SHP77 (cell line): ENCODE results near the gene OR14J1.
"Not testable (repeated sequence)": the region's sequence is repeated elsewhere in the genome, so short reads cannot be mapped to it uniquely, and the experiment has no call there.

Experiments
- DNase-seq, 2 experiments: peaks; one replicate each; lab custom pipeline; 2025; lab: John Stamatoyannopoulos, UW

OR14J1 gene

GRCh38 chr6:29301316-29301715 lies at the start of gene OR14J1:
Gene OR14J1 (plus strand): TSS chr6:29301701. CDS start chr6:29306690, 4,989 bp downstream.
- DNase-seq, result no peak

- DNase-seq, result no peak
These were observed 49.8 kb upstream of the OR14J1 start for GRCh38 chr6:29251736-29252135.

- no peak for DNase-seq
These were observed 46.0 kb upstream of the OR14J1 start for GRCh38 chr6:29255530-29255929.

GRCh38 chr6:29259721-29260120 lies 41.8 kb upstream of the OR14J1 start:
- DNase-seq, result no peak

- no peak for DNase-seq
These were observed 38.5 kb upstream of the OR14J1 start for GRCh38 chr6:29263001-29263400.

GRCh38 chr6:29294499-29294914 lies 7.0 kb upstream of the OR14J1 start:
- DNase-seq, result no peak

GRCh38 chr6:29295181-29295585 lies 6.3 kb upstream of the OR14J1 start:
- no peak for DNase-seq

GRCh38 chr6:29295623-29296022 lies 5.9 kb upstream of the OR14J1 start:
- DNase-seq, result no peak

GRCh38 chr6:29319931-29320330 lies 18.4 kb downstream of the OR14J1 start:
- DNase-seq, result no peak

- DNase-seq, result not testable (repeated sequence)
These were observed 21.8 kb downstream of the OR14J1 start for GRCh38 chr6:29323332-29323731.

- no peak for DNase-seq
These were observed 24.3 kb downstream of the OR14J1 start for GRCh38 chr6:29325777-29326176.

- DNase-seq, result no peak
These were observed 31.2 kb downstream of the OR14J1 start for GRCh38 chr6:29332676-29333075.

GRCh38 chr6:29336269-29336668 lies 34.8 kb downstream of the OR14J1 start:
- DNase-seq, result no peak

- DNase-seq, result no peak
These were observed 43.9 kb downstream of the OR14J1 start for GRCh38 chr6:29345380-29345779.

GRCh38 chr6:29349348-29349747 lies 47.8 kb downstream of the OR14J1 start:
- DNase-seq, result not testable (repeated sequence)

- DNase-seq, result no peak
These were observed 53.5 kb downstream of the OR14J1 start for GRCh38 chr6:29354980-29355379.

GRCh38 chr6:29355603-29356002 lies 54.1 kb downstream of the OR14J1 start:
- no peak for DNase-seq
